ENCODE results near the gene CXXC1. TPM values are rescaled to one million over a fixed set of nuclear protein-coding genes. Genes with fewer than 3 reads are reported as not detected.
A peak's percentile ranks its signal among the peaks of the same experiment; 100 is the strongest.

Gene CXXC1
- total RNA-seq, 1 donor from 2014 or later: 118 TPM

DNA sequence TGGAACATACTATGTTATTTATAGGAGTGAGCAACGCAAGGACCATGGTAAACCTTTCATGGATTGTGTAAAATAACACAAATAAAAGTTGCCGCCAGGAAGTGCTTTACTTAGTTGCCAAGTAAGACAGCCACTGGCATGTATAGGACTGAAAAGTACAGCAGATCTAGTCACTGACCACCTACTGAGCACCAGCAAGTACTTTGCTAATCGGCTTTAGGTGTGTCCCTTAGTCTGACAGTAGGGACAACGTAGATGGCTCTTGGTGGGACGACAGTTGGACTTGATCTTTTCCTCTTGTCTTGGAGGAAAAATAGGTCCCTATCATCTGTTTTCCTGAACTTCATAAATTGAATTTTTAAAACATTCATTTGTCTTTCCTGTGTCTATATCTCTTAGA is 13.6 kb upstream of the CXXC1 start:
- Mint-ChIP-seq H3K4me1 (ENCODE audit: low read depth) (peaks cover 4% of the 10 kb centered on the region), H3K36me3 (ENCODE audit: insufficient read depth) (no peaks in the 10 kb centered on the region), H3K4me3 (ENCODE audit: low read depth) (no peak overlapping the region), H3K27me3 (peaks cover 10% of the 10 kb centered on the region), H3K9me3 (ENCODE audit: low read depth) (no peaks in the 10 kb centered on the region), H3K27ac (no peak overlapping the region)
- DNase-seq (ENCODE audit: low spot score, unreplicated experiment): no peak
- TF ChIP-seq, protein P1, sequence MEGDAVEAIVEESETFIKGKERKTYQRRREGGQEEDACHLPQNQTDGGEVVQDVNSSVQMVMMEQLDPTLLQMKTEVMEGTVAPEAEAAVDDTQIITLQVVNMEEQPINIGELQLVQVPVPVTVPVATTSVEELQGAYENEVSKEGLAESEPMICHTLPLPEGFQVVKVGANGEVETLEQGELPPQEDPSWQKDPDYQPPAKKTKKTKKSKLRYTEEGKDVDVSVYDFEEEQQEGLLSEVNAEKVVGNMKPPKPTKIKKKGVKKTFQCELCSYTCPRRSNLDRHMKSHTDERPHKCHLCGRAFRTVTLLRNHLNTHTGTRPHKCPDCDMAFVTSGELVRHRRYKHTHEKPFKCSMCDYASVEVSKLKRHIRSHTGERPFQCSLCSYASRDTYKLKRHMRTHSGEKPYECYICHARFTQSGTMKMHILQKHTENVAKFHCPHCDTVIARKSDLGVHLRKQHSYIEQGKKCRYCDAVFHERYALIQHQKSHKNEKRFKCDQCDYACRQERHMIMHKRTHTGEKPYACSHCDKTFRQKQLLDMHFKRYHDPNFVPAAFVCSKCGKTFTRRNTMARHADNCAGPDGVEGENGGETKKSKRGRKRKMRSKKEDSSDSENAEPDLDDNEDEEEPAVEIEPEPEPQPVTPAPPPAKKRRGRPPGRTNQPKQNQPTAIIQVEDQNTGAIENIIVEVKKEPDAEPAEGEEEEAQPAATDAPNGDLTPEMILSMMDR (IDR thresholded peaks at IDR 0.05; ENCODE audit: unreplicated experiment): no peak

DNA sequence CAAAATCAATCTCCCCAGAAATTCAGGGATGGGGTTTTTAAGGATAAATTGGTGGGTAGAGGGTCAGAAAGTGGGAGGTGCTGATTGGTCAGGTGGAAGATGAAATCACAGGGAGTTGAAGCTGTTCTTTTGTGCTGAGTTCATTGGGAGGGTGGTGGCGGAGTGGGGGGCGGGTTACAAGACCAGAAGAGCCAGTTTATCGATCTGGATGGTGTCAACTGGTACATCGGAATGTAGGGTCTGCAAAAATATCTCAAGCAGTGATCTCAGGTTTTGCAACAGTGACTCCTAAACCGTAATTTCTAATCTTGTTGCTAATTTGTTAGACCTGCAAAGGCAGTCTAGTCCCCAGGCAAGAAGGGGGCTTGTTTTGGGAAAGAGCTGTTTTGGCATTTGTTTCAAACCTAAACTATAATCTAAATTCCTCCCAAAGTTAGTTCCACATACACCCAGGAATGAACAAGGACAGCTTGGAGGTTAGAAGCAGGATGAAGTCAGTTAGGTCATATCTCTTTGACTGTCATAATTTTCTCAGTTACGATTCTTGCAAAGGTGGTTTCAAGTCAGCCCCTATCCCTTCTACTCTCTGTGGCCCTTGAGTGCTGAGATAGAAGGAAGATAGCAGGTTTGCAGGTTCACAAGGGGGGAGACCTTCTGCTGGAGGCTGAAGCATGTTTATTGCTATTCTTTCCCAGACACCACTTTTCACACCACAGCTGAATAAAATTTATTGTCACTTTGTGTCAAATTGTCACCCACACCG is 12.3 kb upstream of the CXXC1 start:
- Mint-ChIP-seq H3K27me3 (peaks cover 10% of the 10 kb centered on the region), H3K36me3 (ENCODE audit: insufficient read depth) (no peaks in the 10 kb centered on the region), H3K27ac (no peak overlapping the region), H3K4me3 (ENCODE audit: low read depth) (peak overlapping the region; percentile 46), H3K9me3 (ENCODE audit: low read depth) (no peaks in the 10 kb centered on the region), H3K4me1 (ENCODE audit: low read depth) (peaks cover 4% of the 10 kb centered on the region)
- TF ChIP-seq, protein P1 (IDR thresholded peaks at IDR 0.05; ENCODE audit: unreplicated experiment): no peak
- DNase-seq (ENCODE audit: low spot score, unreplicated experiment): no peak

DNA sequence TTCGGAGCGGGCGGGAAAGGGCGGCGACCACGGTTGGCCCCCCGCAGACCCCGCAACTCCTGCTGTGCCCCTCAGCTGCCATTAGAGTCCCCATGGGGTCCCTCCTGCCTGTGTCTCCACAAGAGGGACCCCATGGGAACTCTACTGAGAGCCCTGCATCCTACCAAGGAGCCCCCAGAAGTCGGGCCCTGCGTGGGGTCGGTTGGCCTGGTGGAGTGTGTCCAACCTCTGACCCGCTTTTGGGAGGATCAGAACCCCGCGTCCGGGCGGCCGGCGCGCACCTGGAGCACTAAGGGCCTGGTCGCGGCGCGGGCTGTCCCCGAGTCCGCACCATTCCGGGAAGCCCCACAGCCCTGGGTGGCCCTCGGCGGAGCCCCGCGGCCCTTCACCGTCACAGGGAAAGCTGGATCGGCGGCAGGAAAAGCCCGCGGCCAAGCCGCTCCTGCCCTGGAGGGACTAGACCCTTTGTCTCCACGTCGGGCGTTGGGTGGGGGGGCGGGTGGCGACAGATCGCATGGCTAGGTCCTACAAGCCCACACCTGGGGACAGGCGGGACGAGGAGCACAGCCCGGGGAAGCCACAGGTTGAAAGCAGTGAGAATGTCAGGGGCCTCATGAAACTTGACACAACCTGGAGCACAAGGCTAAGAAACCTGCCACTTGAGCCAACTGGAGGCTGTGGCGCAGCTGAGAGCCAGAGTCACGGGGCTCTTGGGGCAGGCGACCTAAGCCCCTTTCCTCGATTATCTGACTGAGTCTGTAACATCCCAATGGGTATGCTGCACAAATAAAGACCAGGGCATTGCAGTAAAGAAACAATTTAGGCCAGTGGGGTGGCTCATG is 11.2 kb upstream of the CXXC1 start:
- Mint-ChIP-seq H3K9me3 (ENCODE audit: low read depth) (no peaks in the 10 kb centered on the region), H3K27ac (no peak overlapping the region), H3K36me3 (ENCODE audit: insufficient read depth) (no peaks in the 10 kb centered on the region), H3K4me1 (ENCODE audit: low read depth) (peaks cover 4% of the 10 kb centered on the region), H3K4me3 (ENCODE audit: low read depth) (peak overlapping the region; percentile 80), H3K27me3 (peaks cover 10% of the 10 kb centered on the region)
- TF ChIP-seq, protein P1 (IDR thresholded peaks at IDR 0.05; ENCODE audit: unreplicated experiment): no peak
- DNase-seq (ENCODE audit: low spot score, unreplicated experiment): no peak

DNA sequence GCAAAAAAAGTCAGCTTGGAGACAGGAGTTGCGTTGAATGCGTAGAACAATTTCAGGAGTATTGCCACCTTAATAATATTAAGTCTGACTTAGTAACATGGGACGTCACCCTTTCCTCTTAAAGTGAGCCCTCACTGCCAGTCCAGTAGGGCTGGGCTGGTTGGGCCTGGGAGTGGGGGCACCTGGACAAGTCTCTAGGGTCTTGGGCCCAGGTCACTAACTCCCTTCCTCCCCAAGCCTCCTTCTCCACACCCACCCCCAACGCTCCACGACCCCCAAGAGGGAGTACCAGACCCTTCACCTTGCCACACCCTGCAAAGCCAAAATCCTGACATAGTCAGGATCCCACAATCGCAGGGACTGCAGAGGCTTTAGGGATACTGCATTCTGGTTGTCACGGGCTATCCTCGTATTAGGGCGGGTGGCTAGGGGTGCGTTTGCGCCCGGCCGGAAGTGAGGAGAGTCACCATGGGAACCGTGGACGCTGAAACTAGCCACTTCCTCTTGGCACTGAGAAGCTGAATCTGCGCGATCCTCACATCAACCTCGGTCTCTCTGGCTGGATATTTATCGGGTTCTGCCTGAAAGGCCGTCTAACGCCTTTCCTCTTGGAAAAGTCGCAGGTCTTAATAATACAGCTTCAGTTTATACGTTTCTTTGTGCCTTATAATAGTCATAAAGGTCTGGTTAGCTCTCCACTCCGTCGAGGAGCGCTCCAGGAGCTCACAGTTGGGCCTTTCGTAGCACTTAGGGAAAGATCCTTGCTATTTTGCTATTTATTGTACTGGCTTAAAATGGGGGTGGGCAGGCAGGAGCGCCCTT is 10.3 kb upstream of the CXXC1 start:
- no peaks in the 10 kb centered on the region for H3K9me3 Mint-ChIP-seq (ENCODE audit: low read depth)
- H3K27ac Mint-ChIP-seq: no peak overlapping the region
- peaks cover 8% of the 10 kb centered on the region for H3K4me1 Mint-ChIP-seq (ENCODE audit: low read depth)
- no peak for DNase-seq (ENCODE audit: low spot score, unreplicated experiment)
- H3K36me3 Mint-ChIP-seq (ENCODE audit: insufficient read depth): no peaks in the 10 kb centered on the region
- peak overlapping the region; percentile 80 for H3K4me3 Mint-ChIP-seq (ENCODE audit: low read depth)
- TF ChIP-seq, protein P1 (IDR thresholded peaks at IDR 0.05; ENCODE audit: unreplicated experiment): no peak
- peaks cover 8% of the 10 kb centered on the region for H3K27me3 Mint-ChIP-seq

DNA sequence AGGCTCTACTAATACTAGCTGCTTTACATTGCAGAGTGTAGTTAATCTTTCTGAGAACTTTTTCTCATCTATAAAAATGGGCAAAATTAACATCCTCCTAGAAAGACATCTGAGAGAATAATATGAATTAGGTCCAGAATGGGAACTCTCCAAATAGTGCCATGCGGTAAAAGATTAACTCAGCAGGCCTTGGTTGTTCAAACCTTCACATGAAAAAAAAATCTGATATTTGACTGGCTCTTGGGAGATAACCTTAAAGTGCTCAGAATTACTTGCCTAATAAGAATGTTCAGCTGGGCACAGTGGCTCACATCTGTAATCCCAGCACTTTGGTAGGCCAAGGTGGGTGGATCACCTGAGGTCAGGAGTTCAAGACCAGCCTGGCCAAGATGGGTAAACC is 5.5 kb upstream of the CXXC1 start:
- H3K27me3 Mint-ChIP-seq: no peaks in the 10 kb centered on the region
- H3K27ac Mint-ChIP-seq: no peak overlapping the region
- no peak overlapping the region for H3K4me3 Mint-ChIP-seq (ENCODE audit: low read depth)
- H3K4me1 Mint-ChIP-seq (ENCODE audit: low read depth): peaks cover 9% of the 10 kb centered on the region
- no peak for DNase-seq (ENCODE audit: low spot score, unreplicated experiment)
- H3K9me3 Mint-ChIP-seq (ENCODE audit: low read depth): no peaks in the 10 kb centered on the region
- H3K36me3 Mint-ChIP-seq (ENCODE audit: insufficient read depth): no peaks in the 10 kb centered on the region
- TF ChIP-seq, protein P1 (IDR thresholded peaks at IDR 0.05; ENCODE audit: unreplicated experiment): no peak
